Activated B cell treated with CpG ODN at 0.5 μM for 24 hours (primary cell): ENCODE data around the gene CENPW. TPM values are rescaled to one million over a fixed set of nuclear protein-coding genes. Genes with fewer than 3 reads are reported as not detected.

ENCODE experiments used
- ATAC-seq: fragments of 200-7000 bp; cut with Tn5 transposase; one replicate; pipeline ENCODE4 v1.10.0; 2021; ENCODE audit warnings: low read depth, mild to moderate bottlenecking, moderate library complexity
- CTCF ChIA-PET: fragments of 350-600 bp; sonication (Branson Sonifier 250); formaldehyde crosslinking; loops from one replicate; lab custom pipeline; 2021; ENCODE audit warnings: antibody characterized with exemption; lab: Charles Lee
- POLR2A ChIA-PET: fragments of 350-600 bp; sonication (Branson Sonifier 250); formaldehyde crosslinking; loops from one replicate; lab custom pipeline; 2021; ENCODE audit warnings: antibody characterized with exemption; lab: Charles Lee
- DNase-seq: peaks from one replicate; pipeline ENCODE4 v3.0.0; 2022
- H3K27ac Mint-ChIP-seq: one replicate; pipeline ENCODE4 v1.8.0; 2020; ENCODE audit warnings: mixed read lengths
- H3K27me3 Mint-ChIP-seq: one replicate; pipeline ENCODE4 v1.8.0; 2021; ENCODE audit warnings: mixed read lengths
- H3K36me3 Mint-ChIP-seq: one replicate; pipeline ENCODE4 v1.8.0; 2021; ENCODE audit warnings: low read depth, mixed read lengths
- H3K4me1 Mint-ChIP-seq: one replicate; pipeline ENCODE4 v1.8.0; 2021; ENCODE audit warnings: mixed read lengths
- H3K4me3 Mint-ChIP-seq: one replicate; pipeline ENCODE4 v1.8.0; 2020; ENCODE audit warnings: mild to moderate bottlenecking, mixed read lengths
- H3K9me3 Mint-ChIP-seq: one replicate; pipeline ENCODE4 v1.8.0; 2020; ENCODE audit warnings: mixed read lengths
- CTCF ChIP-seq: fragments of 200-600 bp; IDR thresholded peaks from one replicate; pipeline ENCODE4 v1.8.0; 2022; ENCODE audit warnings: antibody characterized with exemption, mild to moderate bottlenecking
- intact Hi-C: fragments of 100-400 bp; cut with micrococcal nuclease; formaldehyde crosslinking; loops from one replicate; pipeline ENCODE4 v1.15.1; 2024
- total RNA-seq: library from RNA; stranded (reverse); gene quantifications from 2 replicates; pipeline ENCODE4 v1.2.3, GENCODE V29; 2022

CENPW gene
- total RNA-seq, 1 donor from 2014 or later, result 5.2 TPM

- no peaks in the 10 kb centered on the region for H3K4me1 Mint-ChIP-seq
- DNase-seq, result no peak
These were observed 6.2 kb upstream of the CENPW start for GRCh38 chr6:126333729-126334128.

GRCh38 chr6:126335210-126335609 lies 4.7 kb upstream of the CENPW start:
- ATAC-seq (no peak), DNase-seq (no peak)
- H3K36me3 Mint-ChIP-seq, result no peaks in the 10 kb centered on the region
- H3K27me3 Mint-ChIP-seq, result no peaks in the 10 kb centered on the region
- no peaks in the 10 kb centered on the region for H3K9me3 Mint-ChIP-seq
- no peak overlapping the region for H3K27ac Mint-ChIP-seq
- intact Hi-C loops, result no loop called here
- no peak overlapping the region for H3K4me3 Mint-ChIP-seq
- CTCF ChIA-PET, result no interaction called here
- no peaks in the 10 kb centered on the region for H3K4me1 Mint-ChIP-seq
- POLR2A ChIA-PET, result no interaction called here
- no peak for TF ChIP-seq CTCF

More at GRCh38 chr6:126333729-126334128, 6.2 kb upstream of the CENPW start:
- Mint-ChIP-seq H3K36me3 (no peaks in the 10 kb centered on the region), H3K27ac (no peak overlapping the region), H3K4me3 (no peak overlapping the region), H3K9me3 (no peaks in the 10 kb centered on the region), H3K27me3 (no peaks in the 10 kb centered on the region)
- ChIA-PET CTCF (no interaction called here), POLR2A (no interaction called here)
- no peak for TF ChIP-seq CTCF
- intact Hi-C loops, result no loop called here
- no peak for ATAC-seq

- Mint-ChIP-seq H3K9me3 (no peaks in the 10 kb centered on the region), H3K27me3 (no peaks in the 10 kb centered on the region), H3K4me3 (no peak overlapping the region), H3K4me1 (peaks cover 11% of the 10 kb centered on the region), H3K36me3 (no peaks in the 10 kb centered on the region), H3K27ac (no peak overlapping the region)
- intact Hi-C loops, result no loop called here
- CTCF ChIA-PET, result no interaction called here
- DNase-seq, result no peak
- POLR2A ChIA-PET, result no interaction called here
- no peak for ATAC-seq
- no peak for TF ChIP-seq CTCF
These were observed 2.6 kb upstream of the CENPW start for GRCh38 chr6:126337323-126337722.

GRCh38 chr6:126341126-126341525 lies 1.2 kb downstream of the CENPW start:
- POLR2A ChIA-PET, result no interaction called here

GRCh38 chr6:126344181-126344580 lies 4.3 kb downstream of the CENPW start:
- CTCF ChIA-PET, result no interaction called here
- no peak overlapping the region for H3K27ac Mint-ChIP-seq
- intact Hi-C loops, result loop anchor here (10.0 kb wide), 1 partner anchor 349 kb away; no protein-coding TSS in a partner anchor
- POLR2A ChIA-PET, result no interaction called here
- H3K36me3 Mint-ChIP-seq, result no peaks in the 10 kb centered on the region
- DNase-seq (no peak), ATAC-seq (no peak)
- no peaks in the 10 kb centered on the region for H3K27me3 Mint-ChIP-seq
- H3K4me3 Mint-ChIP-seq, result no peak overlapping the region
- TF ChIP-seq CTCF, result no peak
- H3K4me1 Mint-ChIP-seq, result peaks cover 11% of the 10 kb centered on the region
- no peaks in the 10 kb centered on the region for H3K9me3 Mint-ChIP-seq

More at GRCh38 chr6:126341126-126341525, 1.2 kb downstream of the CENPW start:
- DNase-seq (no peak), ATAC-seq (no peak)
- Mint-ChIP-seq H3K36me3 (no peaks in the 10 kb centered on the region), H3K27me3 (no peaks in the 10 kb centered on the region), H3K4me1 (peaks cover 11% of the 10 kb centered on the region), H3K27ac (no peak overlapping the region), H3K4me3 (no peak overlapping the region), H3K9me3 (no peaks in the 10 kb centered on the region)
- CTCF ChIA-PET, result no interaction called here
- TF ChIP-seq CTCF, result no peak
- intact Hi-C loops, result loop anchor here (2.0 to 10.0 kb wide), 2 partner anchors 346 to 926 kb away; partner anchors contain the start of gene RNF146
